NCI-H2029 (cell line): ENCODE measurements around the gene GPATCH4.
"Not testable (repeated sequence)": the region's sequence is repeated elsewhere in the genome, so short reads cannot be mapped to it uniquely, and the experiment has no call there.

Experiments used
- DNase-seq: peaks from one replicate; lab custom pipeline; 2025; lab: John Stamatoyannopoulos, UW

GPATCH4 gene

DNA sequence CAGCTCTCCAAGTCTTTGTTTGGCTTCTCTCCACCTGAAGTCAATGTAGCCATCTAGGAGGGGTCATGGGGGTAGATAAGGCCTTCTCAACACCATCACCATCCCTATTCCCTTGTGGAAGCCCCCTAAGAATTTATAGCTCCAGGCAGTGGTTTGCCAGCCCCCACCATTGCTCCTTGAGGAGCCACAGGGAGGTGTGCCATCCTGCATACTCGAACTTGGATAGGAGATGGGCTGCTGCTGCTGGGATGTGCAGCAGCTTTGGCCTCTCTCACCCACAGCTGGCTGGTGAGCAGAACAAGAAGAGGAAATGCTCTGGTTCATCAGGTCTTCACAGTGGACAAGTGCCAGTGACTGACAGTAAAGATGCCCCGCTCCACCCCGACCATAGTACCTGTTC is 4.9 kb downstream of the GPATCH4 start:
- DNase-seq = no peak

DNA sequence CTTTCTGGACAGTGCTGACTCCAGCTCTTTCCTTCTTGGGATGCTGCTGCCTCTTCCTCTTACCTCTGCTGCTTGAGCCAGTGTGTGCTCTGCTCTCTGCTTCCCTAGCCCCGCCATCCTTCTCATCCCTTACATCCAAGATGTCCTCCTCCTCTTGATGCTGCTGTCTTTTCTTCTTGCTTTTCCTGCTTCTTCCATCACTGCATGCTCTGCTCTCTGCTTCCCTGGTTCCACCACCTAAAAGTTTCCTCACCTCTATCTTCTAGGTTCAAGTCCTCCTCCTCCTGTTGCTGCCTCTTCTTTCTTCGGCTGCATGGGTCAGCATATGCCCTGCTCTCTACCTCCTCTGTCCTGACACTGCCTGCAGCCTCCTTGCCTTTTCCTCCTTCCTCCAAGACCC is 6.3 kb downstream of the GPATCH4 start:
- DNase-seq = no peak

DNA sequence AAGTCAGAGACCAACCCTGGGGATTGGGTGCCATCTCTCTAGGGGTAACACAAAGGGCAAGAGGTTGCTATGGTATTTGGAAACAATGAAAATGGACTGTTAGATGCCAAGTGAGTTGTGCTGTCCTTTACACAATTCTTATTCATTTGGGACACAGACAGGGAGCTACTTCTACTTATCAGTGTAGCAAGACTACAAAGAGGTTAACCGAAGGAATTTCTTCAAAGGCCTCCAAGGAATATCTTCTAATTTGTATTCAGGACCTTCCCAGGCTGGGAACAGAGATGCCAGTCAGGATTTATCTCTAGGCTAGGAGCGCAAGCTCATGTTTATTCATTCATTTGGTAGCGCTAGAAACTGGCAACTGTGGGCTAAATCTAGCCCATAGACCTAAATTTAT is 7.1 kb downstream of the GPATCH4 start:
- DNase-seq = no peak

DNA sequence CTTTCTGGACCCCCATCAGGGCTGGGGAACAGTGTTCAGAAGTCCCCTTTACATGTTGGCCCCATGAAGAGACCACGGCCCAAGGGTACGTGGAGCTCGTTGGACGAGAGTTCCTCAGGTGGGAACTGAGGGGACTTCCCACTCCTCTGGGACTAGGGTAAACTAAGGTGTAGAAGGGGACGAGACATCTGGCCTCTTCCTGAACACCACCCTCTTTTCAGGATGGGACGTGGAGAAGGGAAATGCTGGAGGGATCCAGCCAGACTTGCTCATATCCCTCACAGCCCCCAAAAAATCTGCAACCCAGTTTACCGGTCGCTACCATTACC is 7.7 kb downstream of the GPATCH4 start:
- no peak for DNase-seq

DNA sequence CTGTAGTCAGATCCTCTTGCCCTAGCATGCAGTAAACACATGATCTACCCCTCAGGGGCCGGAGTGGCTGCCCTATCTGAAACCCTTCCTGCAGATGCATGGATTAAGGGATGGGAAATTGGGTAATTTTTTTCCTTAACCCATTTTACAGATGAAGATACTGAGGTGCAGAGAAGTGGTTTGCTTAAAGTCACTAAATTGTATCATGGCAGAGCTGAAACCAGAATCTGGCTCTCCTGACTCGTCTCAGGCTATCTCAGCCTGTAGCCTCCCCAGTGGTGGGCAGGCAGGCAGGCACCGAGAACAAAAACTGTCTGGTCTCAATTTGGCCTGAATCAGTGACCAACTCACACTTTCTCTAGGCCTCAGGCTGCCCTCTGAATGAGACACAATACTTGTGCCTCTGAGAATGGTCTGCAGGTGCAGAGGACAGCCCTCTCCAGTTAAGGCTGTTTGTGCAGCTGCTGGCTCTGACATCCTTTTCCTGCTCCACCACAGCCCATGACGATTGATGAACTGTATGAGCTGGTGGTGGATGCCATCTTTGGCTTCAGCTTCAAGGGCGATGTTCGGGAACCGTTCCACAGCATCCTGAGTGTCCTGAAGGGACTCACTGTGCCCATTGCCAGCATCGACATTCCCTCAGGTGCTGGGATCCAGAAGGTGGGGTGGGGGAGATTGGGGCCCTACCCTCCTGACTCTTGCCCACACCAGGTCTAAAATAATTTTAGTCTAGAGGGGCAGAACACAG is 8.2 kb downstream of the GPATCH4 start:
- DNase-seq = peak; percentile 61

DNA sequence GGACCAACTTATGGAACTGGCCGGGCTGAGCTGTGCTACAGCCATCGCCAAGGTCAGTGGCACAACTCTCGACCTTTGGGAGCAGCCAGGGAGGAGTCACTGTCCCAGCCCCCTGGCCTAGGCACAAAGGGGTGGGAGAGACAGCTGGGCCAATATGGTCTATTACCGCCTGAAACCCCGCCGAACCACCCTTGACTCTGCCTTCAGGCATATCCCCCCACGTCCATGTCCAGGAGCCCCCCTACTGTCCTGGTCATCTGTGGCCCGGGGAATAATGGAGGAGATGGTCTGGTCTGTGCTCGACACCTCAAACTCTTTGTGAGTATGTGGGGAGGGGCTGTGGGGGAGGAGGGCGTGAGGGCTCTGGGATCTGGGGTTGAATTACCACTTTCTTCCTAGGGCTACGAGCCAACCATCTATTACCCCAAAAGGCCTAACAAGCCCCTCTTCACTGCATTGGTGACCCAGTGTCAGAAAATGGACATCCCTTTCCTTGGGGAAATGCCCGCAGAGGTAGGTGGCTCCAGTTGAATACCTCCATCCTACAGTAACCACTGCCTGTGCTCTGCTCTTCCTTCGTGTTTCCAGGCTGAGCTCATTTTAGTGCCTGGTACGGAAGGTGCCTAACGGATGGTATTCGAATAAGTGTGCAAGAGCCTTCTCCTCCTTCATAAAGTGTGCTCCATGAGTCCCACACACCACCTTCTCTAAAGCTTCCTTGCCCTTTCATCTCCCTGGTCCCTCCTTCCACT is 8.9 kb downstream of the GPATCH4 start:
- no peak for DNase-seq

DNA sequence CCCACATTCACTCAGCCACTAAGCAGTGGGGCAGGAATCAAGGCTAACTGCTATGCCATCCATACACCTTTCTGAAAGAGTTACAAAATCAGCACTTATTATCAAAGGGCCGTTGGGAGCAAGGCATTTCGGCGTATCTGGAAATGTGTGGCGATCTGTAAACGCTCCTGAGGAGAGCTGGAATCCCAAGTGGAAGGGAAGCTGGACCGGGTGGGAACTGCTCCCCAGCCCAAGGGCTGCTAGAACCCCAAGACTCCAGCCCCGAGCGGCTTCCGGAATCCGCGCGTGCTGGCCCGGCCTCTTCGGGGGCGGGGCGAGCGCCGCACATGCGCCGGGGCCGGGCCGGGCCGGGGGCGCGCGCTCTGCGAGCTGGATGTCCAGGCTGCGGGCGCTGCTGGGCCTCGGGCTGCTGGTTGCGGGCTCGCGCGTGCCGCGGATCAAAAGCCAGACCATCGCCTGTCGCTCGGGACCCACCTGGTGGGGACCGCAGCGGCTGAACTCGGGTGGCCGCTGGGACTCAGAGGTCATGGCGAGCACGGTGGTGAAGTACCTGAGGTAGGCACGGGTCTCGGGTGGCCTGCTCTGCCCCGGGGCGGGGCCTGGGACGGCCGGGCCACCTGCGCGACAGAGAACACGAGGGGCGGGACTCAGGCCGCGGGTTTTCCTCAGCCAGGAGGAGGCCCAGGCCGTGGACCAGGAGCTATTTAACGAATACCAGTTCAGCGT is 9.7 kb downstream of the GPATCH4 start, which contains the start of gene NAXE:
TSS of gene NAXE (plus strand) at position 345 of the 726 bp plus-strand sequence. CDS start at position 374, 29 bp downstream.
- peak; percentile 59 for DNase-seq

DNA sequence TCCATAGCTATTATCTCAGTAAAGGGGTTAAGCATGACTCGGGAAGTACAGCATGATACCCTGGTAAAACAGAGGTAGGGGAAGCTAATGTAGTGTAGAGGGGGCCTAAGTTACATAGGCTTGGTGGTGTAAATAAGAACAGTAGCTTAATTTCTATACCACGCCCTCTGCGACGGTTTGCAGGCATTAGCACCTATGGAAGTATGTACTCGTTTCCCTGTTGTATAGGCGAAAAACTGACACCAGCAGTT is 10.2 kb downstream of the GPATCH4 start:
- DNase-seq = no peak

DNA sequence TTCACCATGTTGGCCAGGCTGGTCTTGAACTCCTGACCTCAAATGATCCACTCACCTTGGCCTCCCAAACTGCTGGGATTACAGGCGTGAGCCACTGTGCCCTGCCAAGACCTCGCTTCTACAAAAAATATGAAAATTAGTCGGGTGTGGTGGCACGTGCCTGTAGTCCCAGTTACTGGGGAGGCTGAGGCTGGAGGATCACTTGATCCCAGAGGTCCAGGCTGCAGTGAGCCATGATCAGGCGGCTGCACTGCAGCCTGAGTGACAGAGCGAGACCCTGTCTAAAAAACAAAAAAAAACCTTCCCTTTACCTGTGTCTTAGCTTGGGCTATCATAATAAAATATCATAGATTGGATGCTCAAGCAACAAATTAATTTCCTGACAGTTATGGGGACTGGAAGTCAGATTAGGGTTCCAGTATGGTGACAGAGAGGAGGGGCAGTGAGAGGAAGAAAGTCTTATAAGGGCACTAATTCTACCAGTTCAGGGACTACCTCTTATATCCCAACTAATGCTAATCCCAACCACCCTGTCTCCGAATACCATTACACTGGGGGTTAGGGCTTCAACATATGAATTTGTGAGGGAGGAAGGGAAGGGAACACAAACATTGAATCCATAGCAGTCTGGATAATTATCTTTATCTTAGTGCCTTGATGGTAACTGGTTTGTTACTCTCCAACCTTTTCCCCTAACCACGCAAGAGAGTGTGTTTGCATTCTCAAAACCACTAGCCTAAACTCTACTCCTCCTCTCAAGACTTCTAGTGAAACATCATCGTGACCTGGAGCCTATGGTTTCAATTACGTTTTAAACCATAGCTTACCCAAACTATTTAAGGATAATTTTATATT is 10.7 kb downstream of the GPATCH4 start:
- no peak for DNase-seq

DNA sequence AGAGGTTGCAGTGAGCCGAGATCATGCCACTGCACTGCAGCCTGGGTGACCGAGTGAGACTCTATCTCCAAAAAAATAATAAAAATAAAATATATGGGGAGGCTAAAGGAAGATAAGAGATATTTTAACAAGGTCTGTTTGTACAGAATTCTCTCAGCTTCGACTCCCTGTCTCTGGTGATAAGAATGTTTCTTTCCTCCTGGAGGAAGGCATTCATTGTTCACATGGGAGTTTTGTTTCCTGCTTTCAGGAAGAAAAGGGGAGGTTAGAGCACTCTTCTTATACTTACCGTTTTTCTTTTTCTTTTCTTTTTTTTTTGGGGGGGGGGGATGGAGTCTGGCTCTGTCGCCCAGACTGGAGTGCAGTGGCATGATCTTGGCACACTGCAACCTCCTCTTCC is 11.7 kb downstream of the GPATCH4 start:
- no peak for DNase-seq

DNA sequence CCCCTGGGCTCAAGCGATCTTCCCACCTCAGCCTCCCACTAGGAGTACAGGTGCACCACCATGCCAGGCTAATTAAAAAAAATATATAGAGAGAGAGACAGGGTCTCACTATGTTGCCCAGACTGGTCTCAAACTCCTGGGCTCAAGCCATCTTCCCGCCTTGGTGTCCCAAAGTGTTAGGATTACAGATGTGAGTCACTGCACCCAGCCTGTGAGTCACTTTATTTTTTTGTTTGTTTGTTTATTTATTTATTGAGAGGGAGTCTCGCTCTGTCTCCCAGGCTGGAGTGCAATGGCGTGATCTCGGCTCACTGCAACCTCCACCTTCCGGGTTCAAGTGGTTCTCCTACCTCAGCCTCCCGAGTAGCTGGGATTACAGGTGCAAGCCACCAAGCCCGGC is 13.4 kb downstream of the GPATCH4 start:
- not testable (repeated sequence) for DNase-seq

DNA sequence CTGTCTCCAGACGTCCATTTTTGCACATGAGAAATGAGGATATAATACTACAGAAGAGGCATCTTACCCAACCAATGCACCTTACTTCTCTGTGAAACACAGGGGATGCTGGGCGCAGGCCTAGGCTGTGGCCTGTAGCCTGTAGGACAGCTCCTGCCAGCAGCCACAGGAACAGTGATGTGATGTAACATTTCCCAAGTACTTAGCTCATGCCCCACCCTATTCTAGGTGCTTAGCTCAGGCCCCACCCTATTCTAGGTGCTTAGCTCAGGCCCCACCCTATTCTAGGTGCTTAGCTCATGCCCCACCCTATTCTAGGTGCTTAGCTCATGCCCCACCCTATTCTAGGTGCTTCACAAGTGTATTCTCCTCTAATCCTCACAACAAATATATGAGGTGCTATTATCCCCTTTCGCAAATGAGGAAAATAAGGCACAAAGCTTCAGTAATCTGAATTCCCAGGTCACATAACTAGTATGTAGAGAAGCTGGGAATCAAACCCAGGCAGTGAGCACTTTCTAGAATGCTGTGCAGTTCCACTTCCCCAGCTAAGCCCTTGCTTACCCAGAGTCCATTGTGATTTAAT is 14.3 kb downstream of the GPATCH4 start:
- DNase-seq = no peak

DNA sequence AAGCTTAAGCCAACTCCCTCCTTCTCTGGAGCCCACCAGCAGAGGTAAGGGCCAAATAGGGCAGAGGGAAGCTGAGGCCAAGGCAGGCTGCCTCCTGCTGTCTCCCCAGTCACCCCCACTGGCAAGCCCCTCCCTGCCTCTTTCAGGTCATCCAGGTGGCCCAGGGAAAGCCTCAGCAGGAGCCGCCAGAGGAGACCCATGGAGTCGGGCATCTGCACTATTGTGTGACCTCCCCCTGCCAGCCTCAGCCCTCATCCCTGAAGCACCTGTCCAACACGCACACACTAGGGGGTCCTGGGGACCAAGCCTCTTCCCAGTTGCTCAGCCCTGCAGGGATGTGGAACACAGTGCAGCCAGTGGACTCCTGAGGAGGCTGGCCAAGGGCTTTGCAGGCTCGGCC is 15.0 kb downstream of the GPATCH4 start:
- no peak for DNase-seq

DNA sequence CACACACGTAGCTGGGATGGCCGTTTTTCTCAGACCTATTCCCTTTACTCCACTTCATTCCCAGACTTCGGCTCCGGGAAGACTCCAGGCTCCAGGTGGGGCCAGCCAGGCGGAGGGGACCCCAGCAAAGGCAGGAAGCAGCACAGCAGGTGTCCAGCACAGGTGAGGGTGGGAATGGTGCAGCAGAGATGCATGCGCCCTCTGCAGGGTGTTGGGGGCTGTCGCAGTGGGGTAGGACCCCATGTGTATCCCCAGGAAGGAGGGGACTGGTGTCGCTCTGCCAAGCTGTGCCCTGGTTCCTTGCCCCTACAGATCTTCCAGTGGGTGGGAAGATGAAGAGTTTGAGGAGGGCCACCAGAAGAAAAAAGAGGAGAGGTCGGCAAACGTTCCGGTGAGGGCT is 16.5 kb downstream of the GPATCH4 start:
- DNase-seq = no peak

DNA sequence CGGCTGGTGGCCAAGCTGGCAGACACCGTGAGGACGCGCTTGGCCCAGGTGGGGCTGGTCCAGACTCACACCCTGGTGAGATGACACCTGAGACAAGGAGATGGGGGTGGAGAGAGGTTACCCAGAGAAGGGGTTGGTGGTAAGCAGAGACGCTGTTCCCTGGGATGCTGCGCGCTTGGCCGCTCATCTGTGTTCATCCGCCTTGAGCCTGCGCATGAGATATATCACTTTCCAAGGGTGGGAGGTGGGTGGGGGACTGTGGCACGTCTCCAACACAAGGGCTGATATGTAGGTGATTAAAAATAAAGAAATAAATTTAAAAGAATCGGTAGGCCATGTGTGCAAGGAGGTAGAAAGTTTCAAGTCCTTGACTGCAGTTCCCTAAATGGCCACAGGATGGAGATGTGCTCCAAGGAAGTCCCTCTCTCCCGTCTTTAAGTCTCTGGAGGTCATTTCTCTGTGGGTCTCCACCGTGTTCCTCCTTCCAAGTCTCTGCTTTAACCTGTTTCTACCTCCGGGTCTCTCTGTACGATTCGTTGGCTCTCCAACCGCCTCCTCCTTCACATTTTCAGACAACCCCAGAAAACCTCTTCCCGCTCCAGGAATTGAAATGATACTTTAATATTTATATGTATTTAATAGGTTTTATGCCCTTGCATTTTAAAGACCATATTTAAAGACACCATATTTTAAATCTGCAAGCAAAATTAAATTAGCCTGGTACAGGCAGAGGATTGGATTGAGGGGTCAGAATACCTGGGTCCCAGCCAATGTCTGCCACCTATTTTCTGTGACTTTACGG is 17.3 kb downstream of the GPATCH4 start:
- peak; percentile 63 for DNase-seq

DNA sequence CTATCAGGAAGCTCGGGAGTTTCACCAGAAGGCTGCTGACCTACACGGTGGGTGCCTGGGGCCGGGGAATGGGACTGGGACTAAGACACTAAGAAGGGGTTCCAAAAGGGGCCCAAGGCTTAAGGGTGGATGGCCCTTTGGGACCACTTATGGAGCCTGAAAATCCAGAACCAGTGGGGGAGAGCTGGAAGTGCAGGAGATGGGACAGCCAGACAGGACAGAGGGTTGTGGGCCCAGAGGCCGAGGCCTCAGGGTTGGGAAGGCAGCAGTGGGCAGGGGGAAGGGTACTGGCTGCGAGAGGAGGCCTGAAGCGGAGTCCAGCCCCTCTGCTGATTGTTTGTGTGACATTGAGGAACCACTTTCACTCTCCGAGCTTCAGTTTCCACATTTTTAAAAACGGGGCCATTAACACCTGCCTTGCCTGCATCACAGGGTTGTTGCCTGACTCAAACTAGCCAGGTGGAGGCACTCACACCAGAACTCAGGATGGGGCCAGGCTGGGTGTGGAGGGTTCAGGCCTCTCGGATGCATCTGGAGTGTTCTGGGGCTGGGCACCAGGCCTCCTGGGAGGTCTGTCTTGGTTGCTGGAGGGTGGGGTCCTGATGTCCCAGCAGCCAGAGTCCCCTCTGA is 18.8 kb downstream of the GPATCH4 start:
- DNase-seq = no peak

DNA sequence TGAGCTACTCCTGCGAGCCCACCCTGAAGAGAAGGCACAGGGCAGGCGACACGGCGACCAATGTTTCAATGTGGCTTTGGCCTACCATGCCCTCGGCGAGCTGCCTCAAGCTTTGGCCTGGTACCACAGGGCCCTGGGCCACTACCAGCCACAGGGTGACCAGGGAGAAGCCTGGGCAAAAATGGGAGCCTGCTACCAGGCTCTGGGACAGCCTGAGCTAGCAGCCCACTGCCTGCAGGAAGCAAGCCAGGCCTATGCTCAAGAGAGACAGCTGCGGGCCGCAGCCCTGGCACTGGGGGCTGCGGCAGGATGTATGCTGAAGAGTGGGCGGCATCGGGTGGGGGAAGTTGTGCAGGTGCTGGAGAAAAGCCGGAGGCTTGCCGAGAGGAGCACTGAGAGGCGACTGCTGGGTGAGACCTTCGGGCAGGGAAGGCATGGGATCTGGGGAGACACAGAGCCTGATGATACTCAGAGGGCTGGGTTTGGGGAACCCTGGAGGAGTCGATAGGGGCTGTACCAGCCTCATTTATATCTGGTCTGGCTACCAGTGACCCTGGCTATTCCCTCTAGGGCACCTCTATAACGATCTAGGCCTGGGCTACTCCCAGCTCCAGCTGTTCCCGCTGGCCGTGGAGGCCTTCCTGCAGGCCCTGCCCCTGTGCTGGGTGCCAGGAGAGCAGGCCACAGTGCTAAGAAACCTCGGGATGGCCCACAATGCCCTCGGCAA is 19.5 kb downstream of the GPATCH4 start:
- DNase-seq = no peak

DNA sequence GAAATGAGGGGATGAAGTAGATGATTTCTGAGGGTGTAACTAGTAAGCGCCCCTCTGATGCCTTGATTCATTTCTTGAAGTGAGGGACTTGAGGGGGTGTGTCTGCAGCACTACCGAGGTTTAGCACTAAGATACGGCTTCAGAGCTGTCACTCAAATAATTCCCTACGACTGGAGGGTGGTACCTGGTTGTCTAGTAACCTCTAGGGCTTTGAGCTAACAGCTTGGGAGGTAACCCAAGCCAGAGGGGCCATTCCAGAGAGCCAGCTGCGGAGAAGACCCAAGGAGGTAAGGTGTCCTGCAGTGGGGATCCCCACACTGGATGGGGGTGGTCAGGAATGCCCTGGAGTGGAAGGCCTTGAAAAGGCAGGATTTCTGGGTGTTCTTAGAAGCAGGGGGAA is 21.8 kb downstream of the GPATCH4 start, which contains the start of gene TTC24:
TSS of gene TTC24 (plus strand) at position 252 of the 400 bp plus-strand sequence. CDS start 1,642 bp downstream, outside the sequence.
- DNase-seq = no peak

DNA sequence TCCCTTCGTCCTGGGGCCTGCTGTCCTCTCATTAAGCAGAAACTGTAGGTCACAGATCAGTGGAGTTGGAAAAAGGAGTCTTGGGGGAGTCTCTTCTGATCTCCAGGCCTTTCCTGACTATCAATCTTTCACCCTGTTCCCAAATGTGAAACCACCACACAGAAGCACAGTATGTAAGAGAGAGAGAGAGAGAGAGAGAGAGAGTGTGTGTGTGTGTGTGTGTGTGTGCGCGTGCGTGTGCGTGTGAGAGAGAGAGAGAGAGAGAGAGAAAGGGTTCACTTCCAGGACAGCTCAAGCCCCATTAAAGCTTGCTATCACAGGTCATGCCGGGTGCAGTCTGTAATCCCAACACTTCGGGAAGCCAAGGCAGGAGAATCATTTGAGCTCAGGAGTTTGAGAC is 23.2 kb downstream of the GPATCH4 start:
- DNase-seq = no peak

DNA sequence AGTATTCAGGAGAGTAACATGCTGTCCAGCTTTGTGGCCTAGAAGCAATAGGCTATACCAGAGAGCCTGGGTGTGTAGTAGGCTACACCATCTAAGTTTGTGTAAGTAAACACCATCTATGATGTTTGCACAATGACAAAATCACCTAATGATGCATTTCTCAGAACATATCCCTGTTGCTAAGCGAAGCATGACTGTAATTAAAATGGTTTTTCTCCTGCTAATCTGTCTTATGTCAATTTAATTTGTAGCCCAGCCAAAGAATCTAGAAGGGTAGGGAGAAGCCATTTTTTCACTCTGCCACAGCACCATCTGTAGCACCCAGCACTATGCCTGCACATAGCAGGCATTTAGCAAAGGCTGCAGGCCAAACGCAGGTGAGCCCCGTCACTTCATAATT is 23.7 kb downstream of the GPATCH4 start:
- DNase-seq = peak; percentile 62
